Spleen (tissue), 11 donors: ENCODE measurements around the gene ABCA3. TPM values are rescaled to one million over a fixed set of nuclear protein-coding genes. Genes with fewer than 3 reads are reported as not detected.
A peak's percentile ranks its signal among the peaks of the same experiment; 100 is the strongest.

ENCODE experiments used
- DNase-seq: peaks from one replicate; pipeline ENCODE4 v3.0.0-alpha.2; 2020
- H3K27ac ChIP-seq, 8 donors: fragments of 200-600 bp; sonication (generic) in 7 of 8; 1 replicate in 4 of 8; 2 replicates in 4 of 8; pipeline versions ENCODE4 v1.5.0 to v1.8.0; 2016 to 2021; ENCODE audit warnings: inconsistent platforms in 4 of 8, mild to moderate bottlenecking in 4 of 8, moderate library complexity in 1 of 8
- H3K27me3 ChIP-seq, 7 donors: fragments of 200-600 bp; sonication (generic) in 6 of 7; replicated peaks in 1 of 7; 1 replicate in 4 of 7; 2 replicates in 3 of 7; pipeline versions ENCODE4 v1.5.0 to v1.8.0; 2016 to 2021; ENCODE audit warnings: inconsistent platforms in 3 of 7, mild to moderate bottlenecking in 1 of 7
- H3K36me3 ChIP-seq, 6 donors: fragments of 200-600 bp; sonication (generic) in 5 of 6; 1 replicate in 4 of 6; 2 replicates in 2 of 6; pipeline versions ENCODE4 v1.5.0 to v1.8.0; 2016 to 2021; ENCODE audit warnings: inconsistent platforms in 2 of 6
- H3K4me1 ChIP-seq, 6 donors: fragments of 200-600 bp; sonication (generic) in 5 of 6; 1 replicate in 3 of 6; 2 replicates in 3 of 6; pipeline versions ENCODE4 v1.5.0 to v1.8.0; 2016 to 2021; ENCODE audit warnings: inconsistent platforms in 3 of 6
- H3K4me3 ChIP-seq, 8 donors: fragments of 200-600 bp; sonication (generic) in 7 of 8; 1 replicate in 4 of 8; 2 replicates in 4 of 8; pipeline versions ENCODE4 v1.5.0 to v1.8.0; 2016 to 2021; ENCODE audit warnings: inconsistent platforms in 4 of 8, mild to moderate bottlenecking in 4 of 8, moderate library complexity in 2 of 8
- H3K9me3 ChIP-seq, 8 donors: fragments of 200-600 bp; sonication (generic) in 7 of 8; 1 replicate in 4 of 8; 2 replicates in 4 of 8; pipeline versions ENCODE4 v1.5.0 to v1.8.0; 2016 to 2021; ENCODE audit warnings: inconsistent platforms in 4 of 8
- POLR2A ChIP-seq, 3 donors: fragments of 450-650 bp; IDR thresholded peaks; one replicate each; pipeline ENCODE4 v1.5.1; 2017; ENCODE audit warnings: antibody characterized with exemption in 3 of 3, mild to moderate bottlenecking in 1 of 3
- POLR2AphosphoS5 ChIP-seq, 3 donors: sonication (generic); formaldehyde crosslinking; IDR thresholded peaks; one replicate each; pipeline ENCODE4 v1.5.1; 2017; ENCODE audit warnings: antibody characterized with exemption in 3 of 3
- WGBS, 5 donors: extraction: QIAGEN DNeasy Blood & Tissue Kit in 3 of 5; methylation state at CpG; one replicate each; pipeline versions ENCODE4 v1.1.5 to v1.1.7; 2013 to 2018; 5-methylcytosine and 5-hydroxymethylcytosine counted together
- intact Hi-C: fragments of 100-400 bp; cut with DNase I; formaldehyde crosslinking; loops from one replicate; pipeline ENCODE4 v1.15.0; 2023; ENCODE audit warnings: low total_unique reads
- polyA plus RNA-seq, 3 donors: library from polyadenylated mRNA; stranded (reverse); fragments of 200-250 nt; gene quantifications; one replicate each; pipeline ENCODE4 v1.2.1, GENCODE V29; 2013
- total RNA-seq, 7 donors: library from RNA; depleted of rRNA in 3 of 7; stranded (reverse); fragments of >200 nt in 3 of 7; fragmentation: NEBNext Ultra II Directional in 4 of 7; extraction: Animal tissue kit (Norgen Biotek cat#: 25700) in 4 of 7; gene quantifications; one replicate each; pipeline versions ENCODE4 v1.1.0 to v1.2.1, GENCODE V29; 2016 to 2021
- TF ChIP-seq, protein P1 (sequence below), 11 experiments: fragments of 200-600 bp in 7 of 11; fragments of 450-650 bp in 4 of 11; sonication (generic) in 4 of 11; IDR thresholded peaks in 8 of 11; conservative IDR thresholded peaks in 3 of 11; 1 replicate in 7 of 11; 2 replicates in 4 of 11; pipeline versions ENCODE4 v1.4.0 to v1.8.0; 2016 to 2021; ENCODE audit warnings: antibody characterized with exemption in 11 of 11, inconsistent platforms in 4 of 11, mild to moderate bottlenecking in 1 of 11
- donor health status: healthy with polysubstance abuse.
- donor health status: DM: no; HTN: no; CAD: no; lungs with moderate emphysema.
- donor health status: DM: no; HTN: no; CAD: no.
- donor health status: Bipolar disorder and iron deficiency.
- donor health status: healthy.
- donor health status: DM: no; HTN: no; CAD: no.
- donor health status: DM: yes; HTN: yes; CAD: no.

Gene ABCA3
- total and polyA plus RNA-seq, 10 donors: 2.5 to 12.6 (median 6.8) TPM

DNA sequence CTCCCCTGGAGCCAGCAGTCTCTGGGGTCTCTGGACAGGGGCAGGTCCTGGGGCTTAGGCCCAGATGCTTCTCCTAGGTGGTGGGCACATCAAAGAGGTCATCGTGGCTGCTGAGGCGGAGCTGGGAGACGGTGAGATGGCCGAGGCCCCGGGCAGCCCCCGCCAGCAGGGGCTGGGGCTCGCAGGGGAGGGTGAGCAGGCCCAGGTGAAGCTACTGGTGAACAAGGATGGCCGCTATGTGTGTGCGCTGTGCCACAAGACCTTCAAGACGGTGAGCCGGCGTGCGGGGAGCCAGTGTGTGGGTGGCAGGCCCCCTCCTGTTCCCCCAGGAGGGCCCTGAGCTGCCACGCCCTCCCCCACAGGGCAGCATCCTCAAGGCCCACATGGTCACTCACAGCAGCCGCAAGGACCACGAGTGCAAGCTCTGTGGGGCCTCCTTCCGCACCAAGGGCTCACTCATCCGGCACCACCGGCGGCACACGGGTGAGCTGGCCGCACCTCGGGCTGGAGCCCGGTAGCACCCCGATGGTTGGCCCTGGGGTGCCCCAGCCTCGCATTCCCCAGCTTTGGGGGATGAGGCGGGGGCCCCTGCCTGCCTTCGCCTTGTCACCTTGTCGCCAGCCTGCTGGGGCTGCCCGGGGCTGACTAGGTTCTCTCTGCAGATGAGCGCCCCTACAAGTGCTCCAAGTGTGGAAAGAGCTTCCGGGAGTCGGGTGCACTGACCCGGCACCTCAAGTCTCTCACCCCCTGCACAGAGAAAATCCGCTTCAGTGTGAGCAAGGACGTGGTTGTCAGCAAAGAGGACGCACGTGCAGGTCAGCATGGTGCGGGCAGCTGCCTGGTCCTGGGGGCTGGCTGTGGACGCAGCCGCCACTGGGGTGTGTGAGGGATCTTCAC, 108.2 kb downstream of the ABCA3 start:
- Histone ChIP-seq H3K9me3 (no peaks in the 10 kb centered on the region), H3K4me1 (peaks cover 11 to 57% (median 37%) of the 10 kb centered on the region in 6 donors), H3K27ac (no peak overlapping the region), H3K27me3 (peaks cover 0 to 43% (median 18%) of the 10 kb centered on the region in 7 donors), H3K4me3 (no peak overlapping the region), H3K36me3 (peaks cover 19 to 100% (median 80%) of the 10 kb centered on the region in 6 donors)
- 90 to 96% (median 94%) methylated on average over 18 to 41 of the region's 41 CpGs for WGBS, 5 donors
- DNase-seq: peak; percentile 66
- intact Hi-C loops: no loop called here
- TF ChIP-seq POLR2AphosphoS5 (IDR thresholded peaks at IDR 0.05): peak in 2 of 3 donors; percentile 20 to 43
- TF ChIP-seq, protein P1, sequence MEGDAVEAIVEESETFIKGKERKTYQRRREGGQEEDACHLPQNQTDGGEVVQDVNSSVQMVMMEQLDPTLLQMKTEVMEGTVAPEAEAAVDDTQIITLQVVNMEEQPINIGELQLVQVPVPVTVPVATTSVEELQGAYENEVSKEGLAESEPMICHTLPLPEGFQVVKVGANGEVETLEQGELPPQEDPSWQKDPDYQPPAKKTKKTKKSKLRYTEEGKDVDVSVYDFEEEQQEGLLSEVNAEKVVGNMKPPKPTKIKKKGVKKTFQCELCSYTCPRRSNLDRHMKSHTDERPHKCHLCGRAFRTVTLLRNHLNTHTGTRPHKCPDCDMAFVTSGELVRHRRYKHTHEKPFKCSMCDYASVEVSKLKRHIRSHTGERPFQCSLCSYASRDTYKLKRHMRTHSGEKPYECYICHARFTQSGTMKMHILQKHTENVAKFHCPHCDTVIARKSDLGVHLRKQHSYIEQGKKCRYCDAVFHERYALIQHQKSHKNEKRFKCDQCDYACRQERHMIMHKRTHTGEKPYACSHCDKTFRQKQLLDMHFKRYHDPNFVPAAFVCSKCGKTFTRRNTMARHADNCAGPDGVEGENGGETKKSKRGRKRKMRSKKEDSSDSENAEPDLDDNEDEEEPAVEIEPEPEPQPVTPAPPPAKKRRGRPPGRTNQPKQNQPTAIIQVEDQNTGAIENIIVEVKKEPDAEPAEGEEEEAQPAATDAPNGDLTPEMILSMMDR (IDR thresholded peaks at IDR 0.05 in 8 of 11, conservative IDR thresholded peaks at IDR 0.05 in 3 of 11): no peak

DNA sequence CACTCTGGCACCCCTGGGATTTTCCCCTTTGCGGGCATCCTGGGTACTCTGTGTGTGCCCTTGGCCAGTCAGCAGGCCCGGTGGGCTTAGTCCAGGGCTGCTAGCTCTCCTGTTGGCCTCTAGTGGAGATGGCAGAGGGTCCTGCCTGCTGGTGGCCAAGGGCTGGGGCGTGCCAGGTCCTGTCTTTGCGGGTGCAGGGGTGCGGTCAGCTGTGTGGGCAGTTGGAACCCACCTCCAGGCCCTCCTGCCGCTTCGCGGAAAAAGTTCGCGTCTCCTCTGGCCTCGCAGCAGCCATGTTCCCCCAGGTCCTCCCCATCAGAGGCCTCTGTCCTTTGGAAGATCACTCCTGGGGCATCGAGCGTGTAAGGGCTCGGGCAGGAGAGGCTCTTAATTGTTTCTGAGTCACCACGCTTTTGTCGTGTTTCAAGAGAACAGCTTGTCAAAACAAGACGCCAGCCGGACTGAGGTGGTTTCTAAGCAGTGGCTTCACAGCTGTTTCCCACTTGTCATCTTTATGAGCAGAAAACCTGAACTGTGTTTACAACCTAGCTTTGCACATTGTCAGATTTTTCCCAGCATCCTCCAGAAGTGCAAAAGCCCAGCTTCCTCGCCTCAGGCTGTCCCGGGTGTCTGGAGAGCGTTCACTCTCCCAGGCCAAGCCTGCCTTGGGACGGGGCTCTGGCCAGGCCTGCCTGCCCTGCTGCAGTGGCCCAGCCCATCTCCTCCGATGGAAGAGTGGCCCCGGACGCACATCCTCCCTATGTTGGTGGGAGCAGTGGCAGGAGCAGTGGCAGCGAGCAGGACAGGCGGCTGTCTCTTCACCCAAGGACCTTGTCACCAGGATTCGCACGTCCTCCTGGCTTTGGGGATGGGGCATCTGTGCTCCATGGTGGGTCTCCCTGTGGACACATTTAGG, 109.3 kb downstream of the ABCA3 start:
- H3K4me1 ChIP-seq: peaks cover 2 to 57% (median 34%) of the 10 kb centered on the region in 6 donors
- peak overlapping the region in 5 of 8 donors; percentile 30 to 58 (median 51) for H3K27ac ChIP-seq
- DNase-seq: peak; percentile 69
- 86 to 92% (median 89%) methylated on average over 23 to 29 of the region's 29 CpGs for WGBS, 5 donors
- TF ChIP-seq POLR2A (IDR thresholded peaks at IDR 0.05) (no peak), POLR2AphosphoS5 (IDR thresholded peaks at IDR 0.05) (peak in 1 of 3 donors; percentile 17)
- peaks cover 0 to 32% (median 7%) of the 10 kb centered on the region in 7 donors for H3K27me3 ChIP-seq
- H3K4me3 ChIP-seq: no peak overlapping the region
- intact Hi-C loops: no loop called here
- peaks cover 19 to 100% (median 82%) of the 10 kb centered on the region in 6 donors for H3K36me3 ChIP-seq
- no peaks in the 10 kb centered on the region for H3K9me3 ChIP-seq

DNA sequence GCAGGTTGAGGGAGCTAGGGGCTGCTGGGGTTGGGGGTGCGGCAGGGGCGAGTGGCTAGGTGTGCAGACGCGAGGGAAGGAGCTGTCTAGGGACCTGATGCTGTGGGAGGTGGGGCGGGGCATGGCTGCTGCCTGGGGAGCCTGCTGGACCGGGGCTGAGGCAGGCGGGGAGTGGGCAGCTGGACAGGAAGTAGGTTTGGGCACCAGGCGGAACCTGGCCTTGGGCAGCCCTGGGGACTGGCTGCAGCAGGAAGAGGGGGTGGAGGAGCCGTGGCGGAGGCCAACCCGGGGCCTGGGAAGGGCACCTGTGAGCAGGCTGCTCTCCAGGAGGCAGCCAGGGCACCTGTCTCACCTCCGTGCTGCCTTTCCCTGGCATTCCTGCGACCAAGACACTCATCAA, 110.2 kb downstream of the ABCA3 start:
- Histone ChIP-seq H3K27me3 (peaks cover 0 to 23% (median 0%) of the 10 kb centered on the region in 7 donors), H3K4me3 (no peak overlapping the region), H3K4me1 (peaks cover 2 to 57% (median 38%) of the 10 kb centered on the region in 6 donors), H3K9me3 (no peaks in the 10 kb centered on the region), H3K27ac (peak overlapping the region in 5 of 8 donors; percentile 30 to 58 (median 51)), H3K36me3 (peaks cover 19 to 96% (median 76%) of the 10 kb centered on the region in 6 donors)
- intact Hi-C loops: no loop called here
- peak; percentile 40 to 78 (median 74) for TF ChIP-seq POLR2AphosphoS5 (IDR thresholded peaks at IDR 0.05)
- no peak for TF ChIP-seq POLR2A (IDR thresholded peaks at IDR 0.05)
- TF ChIP-seq, protein P1 (IDR thresholded peaks at IDR 0.05 in 8 of 11, conservative IDR thresholded peaks at IDR 0.05 in 3 of 11): no peak
- WGBS, 5 donors: 75 to 85% (median 78%) methylated on average over 8 to 13 of the region's 13 CpGs
- peak; percentile 77 for DNase-seq

DNA sequence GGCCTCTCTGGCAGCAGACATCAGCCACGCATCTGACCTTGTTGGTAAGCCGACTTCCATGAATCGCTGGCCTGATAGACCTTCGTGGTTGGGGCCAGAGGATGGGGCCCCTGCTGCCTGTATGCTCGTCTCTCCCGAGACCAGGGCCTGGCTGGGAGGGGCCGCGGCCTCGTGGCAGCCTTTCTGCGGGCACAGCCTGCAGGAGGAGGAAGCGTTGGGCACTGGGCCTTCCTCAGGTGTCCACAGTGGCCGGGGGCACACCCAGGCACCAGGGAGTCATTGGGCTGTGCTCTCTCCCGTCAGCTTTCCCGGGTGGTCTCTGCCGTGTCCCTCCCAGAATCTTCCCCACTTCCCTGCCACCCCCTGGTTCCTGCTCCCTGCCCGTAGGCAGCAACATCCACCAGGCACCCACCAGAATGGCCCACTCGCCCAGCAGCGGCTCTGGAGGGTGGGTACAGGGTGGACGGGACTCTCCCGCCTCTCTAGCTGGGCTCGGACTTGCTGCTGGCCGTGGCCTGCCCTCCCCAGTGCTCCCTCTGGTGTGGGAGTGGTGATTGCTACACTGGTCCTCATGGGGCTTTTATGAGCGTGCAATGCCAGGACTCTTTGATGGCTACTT, 110.8 kb downstream of the ABCA3 start:
- peak overlapping the region in 1 of 8 donors; percentile 32 for H3K27ac ChIP-seq
- peaks cover 0 to 17% (median 0%) of the 10 kb centered on the region in 7 donors for H3K27me3 ChIP-seq
- TF ChIP-seq POLR2A (IDR thresholded peaks at IDR 0.05) (no peak), POLR2AphosphoS5 (IDR thresholded peaks at IDR 0.05) (peak in 1 of 3 donors; percentile 43)
- intact Hi-C loops: no loop called here
- no peaks in the 10 kb centered on the region for H3K9me3 ChIP-seq
- H3K36me3 ChIP-seq: peaks cover 19 to 90% (median 70%) of the 10 kb centered on the region in 6 donors
- DNase-seq: peak; percentile 64
- H3K4me3 ChIP-seq: no peak overlapping the region
- WGBS, 5 donors: 81 to 87% (median 85%) methylated on average over 14 to 23 of the region's 23 CpGs
- H3K4me1 ChIP-seq: peaks cover 5 to 63% (median 44%) of the 10 kb centered on the region in 6 donors
